Activated CD4-positive, alpha-beta memory T cell treated with anti-CD3 and anti-CD28 coated beads, Interleukin-2, amount 10 ng/mL, durations not matched to agents 7 days and 5 days (primary cell): ENCODE results near the gene ZNF581. TPM values are rescaled to one million over a fixed set of nuclear protein-coding genes. Genes with fewer than 3 reads are reported as not detected.

Experiments
- CTCF ChIA-PET: fragments of 350-600 bp; sonication (Branson Sonifier 250); formaldehyde crosslinking; loops from one replicate; lab custom pipeline; 2021; ENCODE audit warnings: antibody characterized with exemption, inconsistent platforms; lab: Charles Lee
- POLR2A ChIA-PET: fragments of 350-600 bp; sonication (Branson Sonifier 250); formaldehyde crosslinking; loops from one replicate; lab custom pipeline; 2021; ENCODE audit warnings: antibody characterized with exemption; lab: Charles Lee
- DNase-seq: peaks from one replicate; pipeline ENCODE4 v3.0.0-alpha.2; 2020
- H3K27ac Mint-ChIP-seq: one replicate; pipeline ENCODE4 v1.8.0; 2021; ENCODE audit warnings: mild to moderate bottlenecking, mixed read lengths
- H3K27me3 Mint-ChIP-seq: one replicate; pipeline ENCODE4 v1.8.0; 2021; ENCODE audit warnings: mixed read lengths
- H3K36me3 Mint-ChIP-seq: one replicate; pipeline ENCODE4 v1.8.0; 2021; ENCODE audit warnings: low read depth, mixed read lengths
- H3K4me1 Mint-ChIP-seq: one replicate; pipeline ENCODE4 v1.8.0; 2021; ENCODE audit warnings: mixed read lengths
- H3K4me3 Mint-ChIP-seq: one replicate; pipeline ENCODE4 v1.8.0; 2021; ENCODE audit warnings: mild to moderate bottlenecking, mixed read lengths
- H3K9me3 Mint-ChIP-seq: one replicate; pipeline ENCODE4 v1.8.0; 2021; ENCODE audit warnings: mixed read lengths
- total RNA-seq, 2 experiments: library from RNA; stranded (reverse); gene quantifications; one replicate each; pipeline ENCODE4 v1.2.3, GENCODE V29; 2021

Gene ZNF581
- total RNA-seq, 2 experiments from 2014 or later, result 26.6 to 30.1 TPM

- Mint-ChIP-seq H3K27ac (no peak overlapping the region), H3K36me3 (peaks cover 25% of the 10 kb centered on the region), H3K4me3 (no peak overlapping the region), H3K9me3 (no peaks in the 10 kb centered on the region), H3K4me1 (peaks cover 47% of the 10 kb centered on the region), H3K27me3 (peaks cover 3% of the 10 kb centered on the region)
- POLR2A ChIA-PET, result interaction anchor here (1.8 to 5.7 kb wide), 2 partner anchors 17 to 23 kb away, joined by 5 to 53 read pairs; partner anchors contain the start of genes FIZ1 and ZNF865
- no peak for DNase-seq
- CTCF ChIA-PET, result interaction anchor here (1.4 to 5.6 kb wide), 3 partner anchors 10 to 118 kb away, joined by 5 to 56 read pairs (median 5); partner anchors contain the start of gene ZNF865
Measured at GRCh38 chr19:55622242-55622969, 21.0 kb upstream of the ZNF581 start.

DNA sequence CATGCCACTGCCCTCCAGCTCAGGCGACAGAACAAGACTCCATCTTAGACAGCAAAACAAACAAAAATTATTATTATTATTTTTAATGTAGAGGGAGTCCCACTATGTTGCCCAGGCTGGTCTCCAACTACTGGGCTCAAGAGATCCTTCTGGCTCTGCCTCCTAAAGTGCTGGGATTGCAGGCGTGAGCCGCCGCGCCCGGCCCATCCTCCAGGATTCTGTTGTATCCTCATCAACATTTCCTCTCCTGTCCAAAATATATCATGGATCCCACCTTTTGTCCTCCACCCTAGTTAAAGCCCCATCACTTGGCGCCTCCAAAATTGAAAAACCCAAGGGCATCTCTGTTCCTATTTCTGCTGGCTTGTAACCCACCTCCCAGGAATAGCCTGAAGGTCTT, 20.3 kb upstream of the ZNF581 start:
- ChIA-PET CTCF (interaction anchor here (1.4 to 5.6 kb wide), 4 partner anchors 11 to 119 kb away, joined by 5 to 56 read pairs (median 19); partner anchors contain the start of gene ZNF865), POLR2A (interaction anchor here (1.8 to 5.7 kb wide), 3 partner anchors 18 to 24 kb away, joined by 5 to 53 read pairs (median 49); partner anchors contain the start of genes FIZ1, ZNF524 and ZNF865)
- no peak for DNase-seq
- Mint-ChIP-seq H3K27me3 (peaks cover 6% of the 10 kb centered on the region), H3K4me1 (peaks cover 52% of the 10 kb centered on the region), H3K4me3 (no peak overlapping the region), H3K9me3 (no peaks in the 10 kb centered on the region), H3K36me3 (peaks cover 21% of the 10 kb centered on the region), H3K27ac (no peak overlapping the region)

- no peaks in the 10 kb centered on the region for H3K9me3 Mint-ChIP-seq
- peaks cover 7% of the 10 kb centered on the region for H3K27me3 Mint-ChIP-seq
- peaks cover 19% of the 10 kb centered on the region for H3K36me3 Mint-ChIP-seq
- H3K27ac Mint-ChIP-seq, result no peak overlapping the region
- no peak for DNase-seq
- no peak overlapping the region for H3K4me3 Mint-ChIP-seq
- H3K4me1 Mint-ChIP-seq, result peaks cover 52% of the 10 kb centered on the region
- ChIA-PET CTCF (interaction anchor here (1.4 to 5.6 kb wide), 5 partner anchors 10 to 119 kb away, joined by 5 to 56 read pairs (median 8); partner anchors contain the start of genes U2AF2 and ZNF865), POLR2A (interaction anchor here (1.7 to 5.7 kb wide), 5 partner anchors 10 to 216 kb away, joined by 9 to 53 read pairs (median 16); partner anchors contain the start of genes FIZ1, U2AF2, UBE2S and ZNF524)
Measured at GRCh38 chr19:55623561-55623960, 19.9 kb upstream of the ZNF581 start.

DNA sequence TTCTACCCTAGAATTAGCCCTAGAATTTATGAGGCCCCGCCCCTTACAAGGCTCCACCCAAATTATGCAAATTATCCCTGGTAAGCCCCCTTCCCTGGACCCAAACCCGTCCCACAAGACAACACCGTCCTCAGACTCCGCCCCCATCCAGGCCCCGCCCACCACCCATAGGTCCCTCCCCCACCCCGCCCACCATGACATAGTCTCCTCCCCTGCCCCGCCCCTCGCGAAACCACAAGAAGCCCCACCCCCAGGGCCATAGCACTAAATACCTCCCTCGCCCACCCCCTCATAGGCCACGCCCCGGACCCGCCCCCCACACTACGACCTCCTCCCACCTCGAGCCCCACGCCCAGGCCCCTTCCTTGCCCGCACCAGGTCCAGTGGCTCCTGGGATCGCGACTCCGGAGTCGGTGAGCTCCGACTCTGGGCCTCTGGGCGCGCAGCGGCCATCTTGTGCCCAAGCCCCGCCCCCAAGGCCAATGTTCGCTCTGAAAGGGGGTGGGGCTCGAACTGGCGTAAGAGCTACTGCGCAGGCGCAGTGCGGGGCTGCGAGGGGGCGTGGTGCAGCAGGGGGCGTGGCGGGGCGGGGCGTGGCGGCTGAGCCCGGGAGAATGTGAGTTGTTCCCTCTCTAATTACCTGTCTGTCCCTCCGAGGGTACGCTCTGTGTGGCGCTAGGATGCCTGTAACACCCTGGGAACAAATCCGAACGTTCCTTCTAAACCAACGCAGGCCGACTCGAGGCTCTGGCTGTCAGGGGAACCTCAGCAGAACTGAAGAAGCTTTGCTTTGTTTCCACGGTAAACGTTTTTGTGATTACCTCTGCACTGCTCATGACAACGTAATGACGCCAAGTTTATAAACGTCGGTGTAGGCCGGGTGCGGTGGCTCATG, 19.1 kb upstream of the ZNF581 start, which contains the start of gene ZNF784:
Gene ZNF784, minus strand, starts transcription at position 458 of the 895 bp plus-strand sequence. Its CDS starts 5 bp downstream, at position 453.
- Mint-ChIP-seq H3K27me3 (peaks cover 7% of the 10 kb centered on the region), H3K9me3 (no peaks in the 10 kb centered on the region), H3K36me3 (peaks cover 17% of the 10 kb centered on the region), H3K27ac (peak within 1 kb of the TSS; percentile 93), H3K4me1 (peaks cover 50% of the 10 kb centered on the region), H3K4me3 (peak within 1 kb of the TSS; percentile 78)
- ChIA-PET POLR2A (interaction anchor here (0.7 to 5.7 kb wide), 13 partner anchors 10 to 365 kb away, joined by 3 to 53 read pairs (median 6); partner anchors contain the start of genes CCDC106, FIZ1, KMT5C and PPP6R1), CTCF (interaction anchor here (0.9 to 5.6 kb wide), 8 partner anchors 9 to 120 kb away, joined by 3 to 56 read pairs (median 13); partner anchors contain the start of genes FIZ1, U2AF2, ZNF524 and ZNF865)
- DNase-seq, result peak; percentile 94

DNA sequence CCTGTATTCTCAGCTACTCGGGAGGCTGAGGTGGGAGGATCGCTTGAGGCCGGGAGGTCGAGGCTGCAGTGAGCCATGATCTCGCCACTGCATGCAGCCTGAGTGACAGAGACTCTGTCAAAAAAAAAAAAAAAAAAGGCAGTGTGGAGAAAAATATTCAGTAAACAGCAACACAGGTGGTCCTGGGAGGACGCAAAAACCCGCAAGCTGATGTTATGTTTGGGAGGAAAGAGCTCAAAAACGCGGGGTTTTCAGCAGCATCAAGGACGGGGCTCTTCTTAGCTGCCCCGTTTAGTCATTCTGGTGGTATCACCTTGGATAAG, 18.5 kb upstream of the ZNF581 start:
- Mint-ChIP-seq H3K36me3 (peaks cover 12% of the 10 kb centered on the region), H3K9me3 (no peaks in the 10 kb centered on the region), H3K4me1 (peaks cover 48% of the 10 kb centered on the region), H3K27me3 (peaks cover 7% of the 10 kb centered on the region), H3K4me3 (peak overlapping the region; percentile 78), H3K27ac (peak overlapping the region; percentile 93)
- no peak for DNase-seq
- ChIA-PET CTCF (interaction anchor here (0.9 to 5.6 kb wide), 10 partner anchors 9 to 332 kb away, joined by 3 to 56 read pairs (median 12); partner anchors contain the start of genes FIZ1, U2AF2, ZNF524 and ZNF865), POLR2A (interaction anchor here (0.7 to 5.7 kb wide), 12 partner anchors 9 to 366 kb away, joined by 3 to 53 read pairs (median 8); partner anchors contain the start of genes FIZ1, KMT5C, PPP6R1 and U2AF2)

DNA sequence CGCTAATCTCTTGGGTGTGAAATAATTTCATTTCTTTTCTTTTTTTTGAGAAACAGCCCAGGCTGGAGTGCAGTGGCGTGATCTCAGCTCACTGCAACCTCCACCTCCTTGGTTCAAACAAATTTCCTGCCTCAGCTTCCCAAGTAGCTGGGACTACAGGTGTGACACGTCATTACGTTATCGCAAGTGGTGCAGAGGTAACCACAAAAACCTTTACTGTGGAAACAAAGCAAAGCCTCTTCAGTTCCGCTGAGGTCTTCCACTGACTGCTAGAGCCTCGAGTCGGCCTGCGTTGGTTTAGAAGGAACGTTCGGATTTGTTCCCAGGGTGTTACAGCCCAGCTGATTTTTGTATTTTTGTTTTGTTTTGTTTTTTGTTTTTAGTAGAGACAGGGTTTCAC, 17.1 kb upstream of the ZNF581 start:
- peaks cover 7% of the 10 kb centered on the region for H3K27me3 Mint-ChIP-seq
- DNase-seq, result peak; percentile 78
- peaks cover 3% of the 10 kb centered on the region for H3K36me3 Mint-ChIP-seq
- H3K27ac Mint-ChIP-seq, result peak overlapping the region; percentile 86
- ChIA-PET POLR2A (interaction anchor here (1.0 to 5.7 kb wide), 11 partner anchors 8 to 372 kb away, joined by 3 to 53 read pairs (median 8); partner anchors contain the start of genes FIZ1, PPP6R1, U2AF2 and UBE2S), CTCF (interaction anchor here (0.5 to 5.6 kb wide), 14 partner anchors 7 to 485 kb away, joined by 3 to 56 read pairs (median 8); partner anchors contain the start of genes FIZ1, ZNF524 and ZNF865)
- H3K4me1 Mint-ChIP-seq, result peaks cover 41% of the 10 kb centered on the region
- peak overlapping the region; percentile 60 for H3K4me3 Mint-ChIP-seq
- no peaks in the 10 kb centered on the region for H3K9me3 Mint-ChIP-seq

DNA sequence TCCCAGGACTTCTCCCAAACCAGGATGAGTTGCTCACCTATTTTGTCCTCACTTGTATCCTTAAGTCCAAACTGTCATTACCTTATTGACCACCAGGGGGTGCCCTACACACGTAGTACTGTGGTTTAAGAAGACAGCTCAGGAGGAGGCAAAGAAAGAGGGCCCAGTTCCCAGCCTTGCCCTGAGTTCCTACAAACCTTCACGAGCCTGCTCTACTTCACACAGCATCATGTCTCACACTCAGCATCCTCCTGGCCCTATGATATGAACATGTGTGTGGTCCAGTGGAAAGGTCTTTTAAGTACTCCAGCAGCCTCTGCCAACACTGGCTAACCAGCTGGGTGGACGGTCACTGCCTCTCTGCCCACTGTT, 11.0 kb upstream of the ZNF581 start:
- Mint-ChIP-seq H3K27me3 (peaks cover 7% of the 10 kb centered on the region), H3K9me3 (no peaks in the 10 kb centered on the region), H3K27ac (peak overlapping the region; percentile 34), H3K4me1 (peaks cover 53% of the 10 kb centered on the region), H3K36me3 (peaks cover 21% of the 10 kb centered on the region), H3K4me3 (peak overlapping the region; percentile 6)
- ChIA-PET POLR2A (interaction anchor here (1.0 to 4.0 kb wide), 11 partner anchors 10 to 701 kb away, joined by 3 to 14 read pairs (median 4); partner anchors contain the start of genes FIZ1, ZNF524 and ZNF865), CTCF (interaction anchor here (0.8 to 3.4 kb wide), 28 partner anchors 8 to 701 kb away, joined by 3 to 30 read pairs (median 8); partner anchors contain the start of genes CCDC106, FIZ1, ISOC2 and U2AF2)
- peak; percentile 88 for DNase-seq

DNA sequence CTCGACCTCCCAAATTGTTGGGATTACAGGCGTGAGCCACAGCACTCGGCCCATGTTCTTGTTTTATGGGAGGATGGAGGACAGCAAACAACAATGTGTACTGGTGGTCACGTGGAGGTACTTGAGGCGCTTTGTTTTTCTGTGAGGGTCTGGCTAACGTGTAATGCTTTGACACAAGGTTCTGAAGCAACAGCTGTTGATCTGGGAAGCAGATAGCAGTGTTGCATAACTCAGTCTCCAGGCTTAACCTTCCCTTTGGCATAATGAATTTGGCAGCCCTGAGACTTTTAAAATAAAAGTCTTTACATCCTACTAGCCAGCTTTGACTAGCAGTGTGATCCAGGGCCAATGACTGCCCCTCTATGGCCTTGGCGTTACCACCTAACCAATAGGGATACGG, 9.6 kb upstream of the ZNF581 start:
- Mint-ChIP-seq H3K4me3 (peak overlapping the region; percentile 99), H3K27me3 (peaks cover 3% of the 10 kb centered on the region), H3K4me1 (peaks cover 57% of the 10 kb centered on the region), H3K9me3 (peaks cover 2% of the 10 kb centered on the region), H3K27ac (peak overlapping the region; percentile 100), H3K36me3 (peaks cover 26% of the 10 kb centered on the region)
- DNase-seq, result no peak
- ChIA-PET POLR2A (interaction anchor here (1.2 to 4.0 kb wide), 7 partner anchors 9 to 54 kb away, joined by 3 to 14 read pairs (median 5); partner anchors contain the start of genes FIZ1, U2AF2, ZNF524 and ZNF579), CTCF (interaction anchor here (0.7 to 3.4 kb wide), 19 partner anchors 9 to 177 kb away, joined by 4 to 30 read pairs (median 15); partner anchors contain the start of genes CCDC106, FIZ1, U2AF2 and ZNF524)

GRCh38 chr19:55635334-55635717, 8.1 kb upstream of the ZNF581 start:
- Mint-ChIP-seq H3K4me1 (peaks cover 72% of the 10 kb centered on the region), H3K4me3 (peak overlapping the region; percentile 99), H3K27me3 (peaks cover 3% of the 10 kb centered on the region), H3K27ac (peak overlapping the region; percentile 100), H3K36me3 (peaks cover 30% of the 10 kb centered on the region), H3K9me3 (peaks cover 2% of the 10 kb centered on the region)
- ChIA-PET CTCF (interaction anchor here (1.0 to 3.4 kb wide), 4 partner anchors 10 to 132 kb away, joined by 3 to 30 read pairs (median 13); partner anchors contain the start of genes CCDC106 and ZNF784), POLR2A (interaction anchor here (0.7 to 2.8 kb wide), 17 partner anchors 8 to 376 kb away, joined by 3 to 17 read pairs (median 4); partner anchors contain the start of genes CCDC106, FIZ1, PPP6R1 and U2AF2)
- no peak for DNase-seq

DNA sequence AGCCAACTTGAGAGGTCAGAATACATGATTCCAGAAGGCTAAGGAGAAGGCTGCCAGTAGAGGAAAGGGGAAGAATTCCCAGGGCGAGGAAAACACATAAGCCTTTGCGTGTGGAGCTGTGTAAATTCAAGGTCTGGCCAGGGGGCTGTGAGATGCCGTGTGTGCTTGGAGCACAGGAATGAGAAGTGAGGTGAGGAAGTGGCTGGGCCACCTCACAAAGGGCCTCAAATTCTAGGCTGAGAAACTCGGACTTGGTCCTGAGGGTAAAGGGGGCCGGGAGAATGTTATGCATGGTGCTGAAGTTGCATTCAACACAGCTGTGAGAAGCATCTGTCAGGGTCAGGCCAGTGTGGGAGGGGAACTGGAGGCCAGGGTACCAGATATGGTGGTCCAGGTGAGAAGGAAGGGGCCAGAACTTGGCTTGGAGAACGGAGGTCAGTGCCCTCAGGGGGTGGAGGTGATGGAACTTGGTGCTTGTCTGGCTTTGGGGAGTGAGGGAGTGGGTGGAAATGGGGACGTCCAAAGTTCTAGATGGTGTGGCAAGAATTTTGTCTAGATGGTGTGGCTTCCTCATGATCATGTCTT, 7.5 kb upstream of the ZNF581 start:
- no peak for DNase-seq
- CTCF ChIA-PET, result interaction anchor here (1.0 to 1.6 kb wide), 2 partner anchors 18 to 132 kb away, joined by 3 to 5 read pairs; no protein-coding TSS in a partner anchor

GRCh38 chr19:55636723-55637122, 6.7 kb upstream of the ZNF581 start:
- peak overlapping the region; percentile 100 for H3K27ac Mint-ChIP-seq
- H3K9me3 Mint-ChIP-seq, result peaks cover 2% of the 10 kb centered on the region
- POLR2A ChIA-PET, result interaction anchor here (0.6 to 2.8 kb wide), 9 partner anchors 8 to 556 kb away, joined by 3 to 17 read pairs (median 4); partner anchors contain the start of genes FIZ1, PPP6R1, ZNF579 and ZNF784
- DNase-seq, result no peak
- peak overlapping the region; percentile 99 for H3K4me3 Mint-ChIP-seq
- H3K36me3 Mint-ChIP-seq, result peaks cover 30% of the 10 kb centered on the region
- H3K4me1 Mint-ChIP-seq, result peaks cover 74% of the 10 kb centered on the region
- CTCF ChIA-PET, result interaction anchor here (1.0 to 1.6 kb wide), 3 partner anchors 16 to 122 kb away, joined by 3 to 6 read pairs (median 5); no protein-coding TSS in a partner anchor
- H3K27me3 Mint-ChIP-seq, result no peaks in the 10 kb centered on the region

More for the DNA sequence above, 7.5 kb upstream of the ZNF581 start:
- Mint-ChIP-seq H3K27me3 (peaks cover 3% of the 10 kb centered on the region), H3K9me3 (peaks cover 2% of the 10 kb centered on the region), H3K36me3 (peaks cover 30% of the 10 kb centered on the region), H3K4me3 (peak overlapping the region; percentile 99), H3K4me1 (peaks cover 75% of the 10 kb centered on the region), H3K27ac (peak overlapping the region; percentile 100)
- POLR2A ChIA-PET, result interaction anchor here (0.7 to 2.8 kb wide), 11 partner anchors 9 to 555 kb away, joined by 3 to 17 read pairs (median 4); partner anchors contain the start of genes FIZ1, PPP6R1, ZNF579 and ZNF784
